A549 (cell line): ENCODE data around the gene HOXA7. TPM values are rescaled to one million over a fixed set of nuclear protein-coding genes. Genes with fewer than 3 reads are reported as not detected.

ENCODE experiments used
- ATAC-seq, 2 experiments: fragments of 200-7000 bp in 1 of 2; fragments of >200 bp in 1 of 2; cut with Nextera tagmentation in 1 of 2; cut with Tn5 transposase in 1 of 2; 3 replicates each; pipeline versions ENCODE4 v1.8.0 to v1.9.1; 2018 to 2020; ENCODE audit warnings: mild to moderate bottlenecking in 1 of 2, moderate library complexity in 1 of 2
- CTCF ChIA-PET: fragments of 300-600 bp; sonication (Branson Sonifier 250); formaldehyde crosslinking; extraction: SDS; loops from one replicate; lab custom pipeline; 2021; ENCODE audit warnings: antibody characterized with exemption, inconsistent platforms; lab: Yijun Ruan, JAX
- POLR2A ChIA-PET: fragments of 350-600 bp; formaldehyde crosslinking; extraction: SDS; loops from one replicate; lab custom pipeline; 2021; ENCODE audit warnings: antibody characterized with exemption, inconsistent platforms; lab: Yijun Ruan, JAX
- DNase-seq, 2 experiments: peaks; one replicate each; pipeline versions ENCODE4 v3.0.0 to v3.0.0-alpha.2; 2011 to 2016; ENCODE audit warnings: low read depth in 1 of 2, low spot score in 1 of 2
- FAIRE-seq: peaks from 2 replicates; lab custom pipeline; 2011; peaks lifted over from hg19 to GRCh38; lab: Jason Lieb, UNC
- H3K27ac ChIP-seq, 2 experiments: fragments of >200 bp; sonication (Bioruptor Twin); formaldehyde crosslinking; 3 replicates each; pipeline ENCODE4 v1.5.1; 2016 to 2017
- H3K4me1 ChIP-seq: fragments of >200 bp; sonication (Bioruptor Twin); formaldehyde crosslinking; 3 replicates; pipeline ENCODE4 v1.6.1; 2016
- H3K4me2 ChIP-seq: fragments of >200 bp; sonication (Bioruptor Twin); formaldehyde crosslinking; 3 replicates; pipeline ENCODE4 v1.6.1; 2016
- H3K4me3 ChIP-seq: fragments of >200 bp; sonication (Bioruptor Twin); formaldehyde crosslinking; 3 replicates; pipeline ENCODE4 v1.5.1; 2016
- H3K9me3 ChIP-seq: fragments of >200 bp; sonication (Bioruptor Twin); formaldehyde crosslinking; 3 replicates; pipeline ENCODE4 v1.6.1; 2016
- CBX2 ChIP-seq: fragments of 200-600 bp; sonication (generic); IDR thresholded peaks from 2 replicates; pipeline ENCODE4 v1.6.1; 2016; ENCODE audit warnings: low read depth, mild to moderate bottlenecking, borderline replicate concordance
- CEBPB ChIP-seq, 2 experiments: fragments of >200 bp in 1 of 2; sonication (Bioruptor Twin) in 1 of 2; formaldehyde crosslinking in 1 of 2; IDR thresholded peaks; 2 replicates each; pipeline ENCODE4 v1.6.1; 2012 to 2016
- EHF ChIP-seq: fragments of 250-450 bp; sonication (Bioruptor Pico); IDR thresholded peaks from 2 replicates; pipeline ENCODE4 v1.5.0; 2020; ENCODE audit warnings: mild to moderate bottlenecking
- EHMT2 ChIP-seq: fragments of 200-600 bp; sonication (generic); IDR thresholded peaks from 2 replicates; pipeline ENCODE4 v1.6.1; 2016; ENCODE audit warnings: antibody characterized with exemption, low read depth, mild to moderate bottlenecking, moderate library complexity
- EP300 ChIP-seq, 2 experiments: fragments of >200 bp; sonication (Bioruptor Twin); formaldehyde crosslinking; IDR thresholded peaks; 2 replicates in 1 of 2; 3 replicates in 1 of 2; pipeline ENCODE4 v1.6.1; 2016 to 2017
- FOXS1 ChIP-seq: fragments of 250-450 bp; sonication (Bioruptor Pico); IDR thresholded peaks from 2 replicates; pipeline ENCODE4 v1.5.0; 2020; ENCODE audit warnings: mild to moderate bottlenecking, moderate library complexity
- GATA3 ChIP-seq: IDR thresholded peaks from 2 replicates; pipeline ENCODE4 v1.6.1; 2012; ENCODE audit warnings: borderline replicate concordance
- HEYL ChIP-seq: fragments of 250-450 bp; sonication (Bioruptor Pico); IDR thresholded peaks from 2 replicates; pipeline ENCODE4 v1.8.0; 2021; ENCODE audit warnings: mild to moderate bottlenecking, moderate library complexity
- HOXB13 ChIP-seq: fragments of 250-450 bp; sonication (Bioruptor Pico); IDR thresholded peaks from 2 replicates; pipeline ENCODE4 v1.5.0; 2020; ENCODE audit warnings: low read depth, mild to moderate bottlenecking, moderate library complexity
- HOXB5 ChIP-seq: fragments of 250-450 bp; sonication (Bioruptor Pico); IDR thresholded peaks from 2 replicates; pipeline ENCODE4 v1.5.0; 2020; ENCODE audit warnings: mild to moderate bottlenecking, moderate library complexity
- JUN ChIP-seq, 2 experiments: fragments of >200 bp; sonication (Bioruptor Twin); formaldehyde crosslinking; IDR thresholded peaks; 2 replicates in 1 of 2; 3 replicates in 1 of 2; pipeline ENCODE4 v1.6.1; 2016 to 2017
- KDM5A ChIP-seq: fragments of 200-600 bp; sonication (generic); IDR thresholded peaks from 2 replicates; pipeline ENCODE4 v1.6.1; 2016; ENCODE audit warnings: antibody characterized with exemption, mild to moderate bottlenecking
- MAZ ChIP-seq: fragments of 150-350 bp; IDR thresholded peaks from 2 replicates; pipeline ENCODE4 v1.6.1; 2014; ENCODE audit warnings: antibody characterized with exemption, low read depth, low read length, borderline replicate concordance
- MYC ChIP-seq: IDR thresholded peaks from 2 replicates; pipeline ENCODE4 v1.6.1; 2012; ENCODE audit warnings: mild to moderate bottlenecking, inconsistent platforms, low read length, improper control_type of control experiment, borderline replicate concordance
- NPAS2 ChIP-seq: fragments of 250-450 bp; sonication (Bioruptor Pico); IDR thresholded peaks from 2 replicates; pipeline ENCODE4 v1.8.0; 2022; ENCODE audit warnings: mild to moderate bottlenecking, moderate library complexity, borderline replicate concordance
- PHF8 ChIP-seq: fragments of 200-600 bp; sonication (generic); IDR thresholded peaks from 2 replicates; pipeline ENCODE4 v1.6.1; 2016; ENCODE audit warnings: low read depth, mild to moderate bottlenecking, antibody characterized with exemption, moderate library complexity, borderline replicate concordance
- POLR2A ChIP-seq: IDR thresholded peaks from 2 replicates; pipeline ENCODE4 v1.6.1; 2012; ENCODE audit warnings: mild to moderate bottlenecking, low read length
- POLR2AphosphoS2 ChIP-seq: conservative IDR thresholded peaks from 2 replicates; pipeline ENCODE4 v1.6.1; 2012; ENCODE audit warnings: low read length, improper control_type of control experiment, inconsistent platforms
- RAD21 ChIP-seq, 2 experiments: fragments of >200 bp in 1 of 2; sonication (Bioruptor Twin) in 1 of 2; formaldehyde crosslinking in 1 of 2; IDR thresholded peaks in 1 of 2; conservative IDR thresholded peaks in 1 of 2; 2 replicates in 1 of 2; 3 replicates in 1 of 2; pipeline ENCODE4 v1.6.1; 2012 to 2018; ENCODE audit warnings: inconsistent platforms in 1 of 2
- RFX5 ChIP-seq: fragments of 450-650 bp; IDR thresholded peaks from 2 replicates; pipeline ENCODE4 v1.7.1; 2014; ENCODE audit warnings: antibody characterized with exemption, mild to moderate bottlenecking, moderate library complexity
- SREBF2 ChIP-seq: fragments of 450-650 bp; IDR thresholded peaks from 2 replicates; pipeline ENCODE4 v1.6.1; 2014; ENCODE audit warnings: mild to moderate bottlenecking, moderate library complexity
- TP53 ChIP-seq: fragments of 250-450 bp; sonication (Bioruptor Pico); IDR thresholded peaks from 2 replicates; pipeline ENCODE4 v1.5.0; 2021; ENCODE audit warnings: mild to moderate bottlenecking, moderate library complexity
- ZFP36 ChIP-seq: fragments of 450-650 bp; IDR thresholded peaks from 2 replicates; pipeline ENCODE4 v1.6.1; 2014; ENCODE audit warnings: borderline replicate concordance; ENCODE audit not compliant: partially characterized antibody
- ZNF302 ChIP-seq: fragments of 250-450 bp; sonication (Bioruptor Pico); IDR thresholded peaks from 2 replicates; pipeline ENCODE4 v1.9.0; 2021; ENCODE audit warnings: inconsistent platforms, mild to moderate bottlenecking, moderate library complexity
- WGBS: methylation state at CpG from one replicate; pipeline ENCODE4 v1.1.6; 2017; ENCODE audit errors: missing lambda C conversion rate; 5-methylcytosine and 5-hydroxymethylcytosine counted together
- polyA plus RNA-seq, 4 experiments: library from polyadenylated mRNA; depleted of rRNA in 3 of 4; stranded (reverse); fragments of >200 nt; fragmentation: RNase III in 1 of 4; extraction: RNeasy Plus Mini Kit Qiagen cat#74134 plus additional on column Dnase treatment in 1 of 4; gene quantifications; 2 replicates in 3 of 4; 3 replicates in 1 of 4; pipeline ENCODE4 v1.2.3, GENCODE V29; 2011 to 2017
- TF ChIP-seq, protein P1 (sequence below): fragments of 250-450 bp; sonication (Bioruptor Pico); IDR thresholded peaks from 2 replicates; pipeline ENCODE4 v1.5.0; 2021; ENCODE audit warnings: mild to moderate bottlenecking, moderate library complexity, borderline replicate concordance
- TF ChIP-seq, protein P2 (sequence below): fragments of 200-600 bp; sonication (generic); IDR thresholded peaks from 2 replicates; pipeline ENCODE4 v1.6.1; 2016; ENCODE audit warnings: antibody characterized with exemption, mild to moderate bottlenecking, moderate library complexity
- TF ChIP-seq, protein P3 (sequence below): IDR thresholded peaks from 2 replicates; pipeline ENCODE4 v1.6.1; 2012

HOXA7 gene
- polyA plus RNA-seq, 2 of the 4 experiments (the other 2 are of a cell fraction) = 4.1 to 4.8 TPM

DNA sequence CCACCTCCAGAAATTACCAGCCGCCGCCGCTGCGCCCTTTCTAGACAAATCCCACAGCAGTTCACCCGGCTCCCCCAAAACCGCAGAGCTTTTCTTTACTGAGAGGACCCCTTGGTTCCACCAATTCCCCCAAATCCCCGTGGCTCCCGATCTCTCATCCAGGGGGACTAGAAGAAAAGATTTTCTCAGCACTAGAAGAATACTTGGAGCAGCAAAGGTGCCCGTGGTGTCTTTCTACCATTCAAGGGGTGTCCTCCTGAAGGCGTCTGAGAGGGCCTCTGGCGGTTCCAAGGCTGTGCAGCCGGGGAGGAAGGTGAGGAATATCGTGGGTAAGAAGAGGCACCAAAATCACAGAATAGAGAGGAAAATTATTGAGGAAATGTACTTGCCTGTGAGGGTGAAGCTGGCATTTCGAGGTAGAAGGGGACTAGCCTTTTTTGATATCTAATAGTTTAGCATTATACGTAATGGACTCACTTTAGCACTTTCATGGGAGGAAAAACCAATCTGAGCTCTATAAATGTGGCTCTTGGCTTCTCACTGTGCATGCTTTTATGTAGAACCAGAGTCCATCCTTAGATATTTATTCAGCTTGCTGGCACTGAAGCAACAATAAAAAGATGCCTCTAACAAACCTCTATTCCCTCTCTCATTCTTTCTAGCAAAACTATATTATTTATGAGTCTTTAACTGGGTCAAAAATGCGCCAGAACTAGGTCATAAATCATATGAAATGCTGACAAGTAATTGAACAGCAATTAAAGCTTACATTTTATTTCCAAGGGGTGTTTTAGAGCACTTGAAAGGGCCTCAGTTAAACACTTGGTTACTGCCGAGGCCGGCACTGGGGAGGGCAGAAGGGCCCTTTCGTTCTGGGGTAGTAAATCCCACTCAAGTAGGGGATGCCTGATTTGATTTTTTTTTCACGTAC, 40.2 kb downstream of the HOXA7 start:
- Histone ChIP-seq H3K27ac (peak overlapping the region; percentile 83 to 90), H3K9me3 (no peaks in the 10 kb centered on the region), H3K4me1 (peaks cover 59% of the 10 kb centered on the region), H3K4me3 (peak overlapping the region; percentile 44), H3K4me2 (peak overlapping the region; percentile 88)
- ChIA-PET CTCF (interaction anchor here (0.7 to 3.6 kb wide), 14 partner anchors 14 to 262 kb away, joined by 3 to 18 read pairs (median 4); partner anchors contain the start of genes HOXA4 and HOXA5), POLR2A (interaction anchor here (0.8 to 5.1 kb wide), 4 partner anchors 15 to 253 kb away, joined by 3 to 34 read pairs (median 12); partner anchors contain the start of genes HOXA4 and SKAP2)
- WGBS = 17% methylated on average over 20 of the region's 20 CpGs
- no peak for TF ChIP-seq RFX5
- no peak for TF ChIP-seq FOXS1 (CRISPR knock-in tag)
- no peak for TF ChIP-seq PHF8
- no peak for TF ChIP-seq POLR2AphosphoS2
- TF ChIP-seq CEBPB (IDR thresholded peaks at IDR 0.05) = no peak
- TF ChIP-seq HOXB13 (CRISPR knock-in tag) = no peak
- TF ChIP-seq GATA3 = no peak
- TF ChIP-seq, protein P1, sequence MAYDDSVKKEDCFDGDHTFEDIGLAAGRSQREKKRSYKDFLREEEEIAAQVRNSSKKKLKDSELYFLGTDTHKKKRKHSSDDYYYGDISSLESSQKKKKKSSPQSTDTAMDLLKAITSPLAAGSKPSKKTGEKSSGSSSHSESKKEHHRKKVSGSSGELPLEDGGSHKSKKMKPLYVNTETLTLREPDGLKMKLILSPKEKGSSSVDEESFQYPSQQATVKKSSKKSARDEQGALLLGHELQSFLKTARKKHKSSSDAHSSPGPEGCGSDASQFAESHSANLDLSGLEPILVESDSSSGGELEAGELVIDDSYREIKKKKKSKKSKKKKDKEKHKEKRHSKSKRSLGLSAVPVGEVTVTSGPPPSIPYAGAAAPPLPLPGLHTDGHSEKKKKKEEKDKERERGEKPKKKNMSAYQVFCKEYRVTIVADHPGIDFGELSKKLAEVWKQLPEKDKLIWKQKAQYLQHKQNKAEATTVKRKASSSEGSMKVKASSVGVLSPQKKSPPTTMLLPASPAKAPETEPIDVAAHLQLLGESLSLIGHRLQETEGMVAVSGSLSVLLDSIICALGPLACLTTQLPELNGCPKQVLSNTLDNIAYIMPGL (CRISPR knock-in tag) = no peak
- no peak for TF ChIP-seq MYC
- TF ChIP-seq ZNF302 (CRISPR knock-in tag) = no peak
- no peak for TF ChIP-seq HOXB5
- no peak for TF ChIP-seq EHMT2
- no peak for TF ChIP-seq CBX2
- TF ChIP-seq TP53 (CRISPR knock-in tag) = no peak
- no peak for TF ChIP-seq EHF (CRISPR knock-in tag)
- no peak for TF ChIP-seq POLR2A
- TF ChIP-seq JUN (IDR thresholded peaks at IDR 0.05) = no peak
- no peak for DNase-seq
- no peak for FAIRE-seq
- no peak for ATAC-seq

DNA sequence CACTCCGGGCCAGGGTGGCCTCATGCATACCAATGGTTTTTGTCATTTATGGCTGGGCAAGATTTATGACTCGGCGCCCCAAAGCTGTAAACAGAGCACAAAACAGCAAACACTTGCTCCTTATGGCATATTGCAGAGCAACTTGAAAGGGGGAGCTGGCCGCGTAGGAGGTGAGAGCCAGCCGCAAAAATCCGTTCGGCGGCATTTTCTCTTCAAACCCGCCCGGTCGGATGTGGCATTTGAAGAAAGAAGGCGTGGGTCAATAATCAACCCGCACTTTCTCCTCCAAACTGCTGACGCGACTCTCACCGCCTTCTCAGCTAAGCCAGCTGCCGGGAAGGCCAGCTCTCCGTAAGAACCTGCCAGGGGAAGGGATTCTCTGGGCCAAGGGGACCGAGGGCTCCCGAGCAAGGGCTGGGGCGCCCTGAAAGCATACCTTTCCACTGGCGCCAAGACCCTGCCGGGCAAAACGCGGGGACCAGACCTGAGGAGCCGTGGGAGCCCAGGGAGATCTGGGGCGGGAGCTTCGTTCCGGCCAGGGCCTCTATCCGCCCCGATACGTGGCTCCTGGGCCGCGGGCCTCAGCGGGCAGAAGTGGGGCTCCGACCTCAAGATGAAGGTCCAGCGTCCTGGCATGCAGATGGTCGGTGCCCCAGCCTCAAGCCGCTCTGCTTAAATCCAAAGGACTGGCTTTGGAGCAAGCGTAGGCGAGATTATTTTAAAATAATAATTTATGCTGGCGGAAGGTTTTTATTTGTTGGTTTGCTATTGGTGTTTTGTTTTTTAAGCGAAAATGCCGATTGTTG, 41.1 kb downstream of the HOXA7 start:
- no peak for FAIRE-seq
- peak; percentile 71 to 82 for DNase-seq
- H3K27ac ChIP-seq = peak overlapping the region; percentile 83 to 90
- H3K4me1 ChIP-seq = peaks cover 59% of the 10 kb centered on the region
- ChIA-PET POLR2A (interaction anchor here (0.8 to 5.1 kb wide), 6 partner anchors 16 to 252 kb away, joined by 3 to 34 read pairs (median 8); partner anchors contain the start of genes HOXA4, HOXA5 and SKAP2), CTCF (interaction anchor here (0.8 to 3.6 kb wide), 10 partner anchors 11 to 262 kb away, joined by 3 to 18 read pairs (median 5); partner anchors contain the start of genes HOXA4 and HOXA5)
- H3K9me3 ChIP-seq = no peaks in the 10 kb centered on the region
- peak; percentile 31 for ATAC-seq
- H3K4me3 ChIP-seq = peak overlapping the region; percentile 44
- 2% methylated on average over 37 of the region's 45 CpGs for WGBS
- peak overlapping the region; percentile 88 for H3K4me2 ChIP-seq
- no peak for TF ChIP-seq POLR2AphosphoS2
- peak in 1 of 2 experiments; percentile 30; a peak in 1 of 5 replicates for TF ChIP-seq JUN (IDR thresholded peaks at IDR 0.05)
- peak in 1 of 2 experiments; percentile 17; a peak in 2 of 5 replicates for TF ChIP-seq RAD21 (conservative IDR thresholded peaks at IDR 0.05 in 1 of 2, IDR thresholded peaks at IDR 0.05 in 1 of 2)
- TF ChIP-seq PHF8 = no peak
- no peak for TF ChIP-seq MAZ
- TF ChIP-seq GATA3 = peak; percentile 64; the same call in 1 of the 2 replicates
- no peak for TF ChIP-seq KDM5A
- no peak for TF ChIP-seq ZFP36
- no peak for TF ChIP-seq ZNF302 (CRISPR knock-in tag)
- TF ChIP-seq, protein P2, sequence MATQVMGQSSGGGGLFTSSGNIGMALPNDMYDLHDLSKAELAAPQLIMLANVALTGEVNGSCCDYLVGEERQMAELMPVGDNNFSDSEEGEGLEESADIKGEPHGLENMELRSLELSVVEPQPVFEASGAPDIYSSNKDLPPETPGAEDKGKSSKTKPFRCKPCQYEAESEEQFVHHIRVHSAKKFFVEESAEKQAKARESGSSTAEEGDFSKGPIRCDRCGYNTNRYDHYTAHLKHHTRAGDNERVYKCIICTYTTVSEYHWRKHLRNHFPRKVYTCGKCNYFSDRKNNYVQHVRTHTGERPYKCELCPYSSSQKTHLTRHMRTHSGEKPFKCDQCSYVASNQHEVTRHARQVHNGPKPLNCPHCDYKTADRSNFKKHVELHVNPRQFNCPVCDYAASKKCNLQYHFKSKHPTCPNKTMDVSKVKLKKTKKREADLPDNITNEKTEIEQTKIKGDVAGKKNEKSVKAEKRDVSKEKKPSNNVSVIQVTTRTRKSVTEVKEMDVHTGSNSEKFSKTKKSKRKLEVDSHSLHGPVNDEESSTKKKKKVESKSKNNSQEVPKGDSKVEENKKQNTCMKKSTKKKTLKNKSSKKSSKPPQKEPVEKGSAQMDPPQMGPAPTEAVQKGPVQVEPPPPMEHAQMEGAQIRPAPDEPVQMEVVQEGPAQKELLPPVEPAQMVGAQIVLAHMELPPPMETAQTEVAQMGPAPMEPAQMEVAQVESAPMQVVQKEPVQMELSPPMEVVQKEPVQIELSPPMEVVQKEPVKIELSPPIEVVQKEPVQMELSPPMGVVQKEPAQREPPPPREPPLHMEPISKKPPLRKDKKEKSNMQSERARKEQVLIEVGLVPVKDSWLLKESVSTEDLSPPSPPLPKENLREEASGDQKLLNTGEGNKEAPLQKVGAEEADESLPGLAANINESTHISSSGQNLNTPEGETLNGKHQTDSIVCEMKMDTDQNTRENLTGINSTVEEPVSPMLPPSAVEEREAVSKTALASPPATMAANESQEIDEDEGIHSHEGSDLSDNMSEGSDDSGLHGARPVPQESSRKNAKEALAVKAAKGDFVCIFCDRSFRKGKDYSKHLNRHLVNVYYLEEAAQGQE = no peak
- no peak for TF ChIP-seq HEYL (CRISPR knock-in tag)
- no peak for TF ChIP-seq NPAS2 (CRISPR knock-in tag)
- peak in 1 of 2 experiments; percentile 14; a peak in 1 of 5 replicates for TF ChIP-seq EP300 (IDR thresholded peaks at IDR 0.05)
- no peak for TF ChIP-seq SREBF2
- TF ChIP-seq, protein P3, sequence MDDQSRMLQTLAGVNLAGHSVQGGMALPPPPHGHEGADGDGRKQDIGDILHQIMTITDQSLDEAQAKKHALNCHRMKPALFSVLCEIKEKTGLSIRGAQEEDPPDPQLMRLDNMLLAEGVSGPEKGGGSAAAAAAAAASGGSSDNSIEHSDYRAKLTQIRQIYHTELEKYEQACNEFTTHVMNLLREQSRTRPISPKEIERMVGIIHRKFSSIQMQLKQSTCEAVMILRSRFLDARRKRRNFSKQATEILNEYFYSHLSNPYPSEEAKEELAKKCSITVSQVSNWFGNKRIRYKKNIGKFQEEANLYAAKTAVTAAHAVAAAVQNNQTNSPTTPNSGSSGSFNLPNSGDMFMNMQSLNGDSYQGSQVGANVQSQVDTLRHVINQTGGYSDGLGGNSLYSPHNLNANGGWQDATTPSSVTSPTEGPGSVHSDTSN = peak; percentile 44; the same call in 1 of the 2 replicates
